Adipocyte (in vitro differentiated cells): ENCODE results near the gene EXOC6B.

Source experiments
- DNase-seq: peaks from one replicate; pipeline ENCODE4 v3.0.0-alpha.2; 2015; ENCODE audit warnings: low read depth
- H3K27me3 ChIP-seq: replicated peaks from 2 replicates; pipeline ENCODE4 v1.7.0; 2013; ENCODE audit warnings: mild to moderate bottlenecking, low read length, moderate library complexity; ENCODE audit not compliant: control insufficient read depth, insufficient read depth
- H3K36me3 ChIP-seq: 2 replicates; pipeline ENCODE4 v1.7.0; 2013; ENCODE audit warnings: low read length, mild to moderate bottlenecking, moderate library complexity; ENCODE audit not compliant: control insufficient read depth, insufficient read depth, severe bottlenecking
- H3K4me1 ChIP-seq: 2 replicates; pipeline ENCODE4 v1.7.0; 2013; ENCODE audit warnings: mild to moderate bottlenecking, low read length, moderate library complexity; ENCODE audit not compliant: control insufficient read depth, insufficient read depth
- H3K4me3 ChIP-seq: 2 replicates; pipeline ENCODE4 v1.7.0; 2013; ENCODE audit warnings: mild to moderate bottlenecking, low read length, moderate library complexity
- H3K9ac ChIP-seq: 2 replicates; pipeline ENCODE4 v1.7.0; 2013; ENCODE audit warnings: mild to moderate bottlenecking, low read length, moderate library complexity
- H3K9me3 ChIP-seq: 2 replicates; pipeline ENCODE4 v1.7.0; 2013; ENCODE audit warnings: mild to moderate bottlenecking, low read length, moderate library complexity; ENCODE audit not compliant: control insufficient read depth

The EXOC6B gene

GRCh38 chr2:72233211-72233610, 592.6 kb downstream of the EXOC6B start:
- H3K27me3 ChIP-seq: no peaks in the 10 kb centered on the region
- H3K4me1 ChIP-seq: peaks cover 34% of the 10 kb centered on the region
- H3K4me3 ChIP-seq: no peak overlapping the region
- no peaks in the 10 kb centered on the region for H3K9me3 ChIP-seq
- H3K9ac ChIP-seq: no peak overlapping the region
- no peaks in the 10 kb centered on the region for H3K36me3 ChIP-seq
- DNase-seq: no peak

GRCh38 chr2:72222829-72223564, 602.8 kb downstream of the EXOC6B start:
- H3K4me1 ChIP-seq: peaks cover 12% of the 10 kb centered on the region
- no peak overlapping the region for H3K4me3 ChIP-seq
- H3K27me3 ChIP-seq: no peaks in the 10 kb centered on the region
- H3K9ac ChIP-seq: no peak overlapping the region
- no peaks in the 10 kb centered on the region for H3K9me3 ChIP-seq
- H3K36me3 ChIP-seq: no peaks in the 10 kb centered on the region
- peak; percentile 79 for DNase-seq

- Histone ChIP-seq H3K4me3 (no peak overlapping the region), H3K9ac (no peak overlapping the region)
- no peak for DNase-seq
Measured at GRCh38 chr2:72220170-72220569, 605.7 kb downstream of the EXOC6B start.

DNA sequence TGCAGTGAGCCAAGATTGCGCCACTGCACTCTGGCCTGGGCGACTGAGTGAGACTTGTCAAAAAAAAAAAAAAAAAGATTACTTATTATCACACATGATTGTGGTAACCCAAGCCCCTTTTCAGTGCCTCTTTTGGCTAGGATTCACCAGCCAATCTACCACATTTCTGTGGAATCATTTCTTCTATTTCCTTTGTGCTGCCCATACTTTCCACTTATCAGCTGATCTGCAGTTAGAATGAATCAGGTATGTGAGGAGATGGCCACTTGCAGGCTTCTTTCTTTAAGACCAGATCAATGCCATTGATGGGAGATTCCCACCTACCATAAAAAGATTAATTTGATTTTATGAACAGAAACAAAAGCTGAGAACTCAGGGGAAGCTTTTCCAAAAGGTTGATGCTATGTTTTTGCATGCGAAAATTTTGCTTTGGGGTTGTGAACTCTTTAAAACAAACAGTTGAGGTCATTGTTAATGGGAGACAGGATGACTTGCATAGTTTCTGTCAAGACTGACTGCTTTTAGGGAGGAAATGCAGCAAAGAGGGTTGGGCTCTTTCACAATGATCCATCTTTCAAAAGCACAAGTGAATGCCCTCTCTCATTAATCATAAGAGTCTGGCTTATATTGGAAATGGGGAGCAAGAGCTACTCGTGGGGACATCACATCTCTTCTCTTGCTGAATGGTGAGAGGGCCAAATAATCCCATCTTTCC, 611.2 kb downstream of the EXOC6B start:
- H3K4me1 ChIP-seq: peaks cover 22% of the 10 kb centered on the region
- no peaks in the 10 kb centered on the region for H3K36me3 ChIP-seq
- no peaks in the 10 kb centered on the region for H3K27me3 ChIP-seq
- peak; percentile 87 for DNase-seq
- H3K9ac ChIP-seq: no peak overlapping the region
- H3K4me3 ChIP-seq: no peak overlapping the region
- H3K9me3 ChIP-seq: no peaks in the 10 kb centered on the region

More at GRCh38 chr2:72220170-72220569, 605.7 kb downstream of the EXOC6B start:
- Histone ChIP-seq H3K36me3 (no peaks in the 10 kb centered on the region), H3K27me3 (no peaks in the 10 kb centered on the region), H3K4me1 (peaks cover 12% of the 10 kb centered on the region), H3K9me3 (no peaks in the 10 kb centered on the region)

DNA sequence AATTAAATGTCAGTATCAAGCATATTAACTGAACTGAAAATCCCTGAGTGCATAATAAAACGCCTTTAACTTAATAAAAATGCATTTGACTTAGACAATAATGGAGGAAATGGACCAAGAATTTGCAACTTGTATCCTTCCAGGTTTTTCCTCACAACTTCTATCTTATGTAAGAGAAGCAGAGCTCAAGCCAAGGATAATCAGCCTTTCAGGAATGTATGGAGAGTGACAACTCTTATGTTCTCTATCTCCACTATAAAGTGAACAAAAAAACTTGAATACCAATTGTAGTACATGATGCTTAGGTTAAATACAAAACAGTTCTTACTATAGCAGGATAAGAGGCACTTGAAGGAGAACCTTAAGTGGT, 613.4 kb downstream of the EXOC6B start:
- Histone ChIP-seq H3K4me3 (no peak overlapping the region), H3K9ac (no peak overlapping the region), H3K4me1 (peaks cover 22% of the 10 kb centered on the region), H3K9me3 (no peaks in the 10 kb centered on the region), H3K27me3 (no peaks in the 10 kb centered on the region), H3K36me3 (no peaks in the 10 kb centered on the region)
- DNase-seq: no peak

GRCh38 chr2:72211777-72212485, 613.9 kb downstream of the EXOC6B start:
- Histone ChIP-seq H3K9me3 (no peaks in the 10 kb centered on the region), H3K9ac (no peak overlapping the region), H3K27me3 (no peaks in the 10 kb centered on the region), H3K4me3 (no peak overlapping the region), H3K4me1 (peaks cover 22% of the 10 kb centered on the region), H3K36me3 (no peaks in the 10 kb centered on the region)
- peak; percentile 38 for DNase-seq

DNA sequence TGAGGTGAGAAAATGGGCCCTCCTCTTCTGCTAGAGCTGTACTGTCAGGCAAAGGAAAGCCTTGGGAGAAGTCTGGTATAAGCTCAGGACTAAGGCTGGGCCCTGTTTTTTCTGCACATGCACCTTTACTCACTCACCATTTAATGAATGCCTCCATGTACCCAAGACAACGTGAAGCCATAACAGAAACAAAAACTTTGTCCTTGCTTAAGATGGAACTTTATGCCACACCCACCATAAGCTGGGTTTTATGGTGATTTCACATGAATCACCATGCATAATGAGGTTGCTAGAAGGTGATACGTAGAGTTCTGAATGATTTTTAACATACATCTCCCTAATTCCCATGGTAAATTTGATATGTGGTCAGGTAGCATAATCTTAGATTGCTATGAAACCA, 614.5 kb downstream of the EXOC6B start:
- Histone ChIP-seq H3K27me3 (no peaks in the 10 kb centered on the region), H3K4me3 (no peak overlapping the region), H3K36me3 (no peaks in the 10 kb centered on the region), H3K9ac (no peak overlapping the region), H3K9me3 (no peaks in the 10 kb centered on the region), H3K4me1 (peaks cover 22% of the 10 kb centered on the region)
- DNase-seq: no peak

DNA sequence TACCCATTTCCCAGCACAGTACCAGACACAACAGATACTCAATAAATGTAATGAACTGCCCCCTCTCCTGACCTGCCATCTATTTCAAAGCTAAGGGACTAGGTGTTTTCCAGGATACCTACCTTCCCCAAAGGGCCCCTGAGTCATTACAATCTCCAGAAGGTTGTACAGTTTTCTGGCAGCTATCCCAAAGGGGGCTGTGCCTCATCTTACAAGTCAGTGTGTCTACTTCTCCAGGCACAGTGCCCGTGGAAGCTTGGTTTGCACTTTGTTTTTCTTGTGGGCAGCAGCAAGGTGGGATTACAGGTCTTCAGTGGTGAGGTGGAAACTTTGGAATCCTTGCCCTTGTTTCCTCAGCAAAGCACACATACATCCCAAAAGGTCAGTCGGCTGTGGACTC, 615.4 kb downstream of the EXOC6B start:
- no peak for DNase-seq
- H3K4me1 ChIP-seq: peaks cover 27% of the 10 kb centered on the region
- no peak overlapping the region for H3K4me3 ChIP-seq
- no peaks in the 10 kb centered on the region for H3K27me3 ChIP-seq
- no peaks in the 10 kb centered on the region for H3K36me3 ChIP-seq
- no peaks in the 10 kb centered on the region for H3K9me3 ChIP-seq
- H3K9ac ChIP-seq: no peak overlapping the region

- no peaks in the 10 kb centered on the region for H3K36me3 ChIP-seq
- H3K27me3 ChIP-seq: no peaks in the 10 kb centered on the region
- DNase-seq: no peak
Measured at GRCh38 chr2:72208225-72208624, 617.6 kb downstream of the EXOC6B start.

DNA sequence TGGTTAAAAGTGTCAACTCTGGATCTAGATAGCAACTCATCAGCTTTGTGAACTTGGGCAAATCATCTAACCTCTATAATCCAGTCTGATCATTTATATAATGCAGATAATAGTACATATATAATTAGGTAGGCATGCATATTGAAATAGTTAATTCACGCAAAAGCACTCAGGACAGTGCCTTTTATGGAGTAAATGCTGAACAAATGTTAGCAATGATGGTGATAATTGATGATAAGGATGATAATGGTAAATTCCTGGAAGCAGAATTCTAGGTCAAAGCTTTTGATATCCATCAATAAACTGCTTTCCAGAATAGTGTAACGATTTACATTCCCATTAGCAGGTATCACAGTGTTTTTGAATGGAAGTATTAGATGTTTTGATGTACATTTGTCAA, 618.5 kb downstream of the EXOC6B start:
- no peak for DNase-seq
- H3K27me3 ChIP-seq: no peaks in the 10 kb centered on the region
- H3K9ac ChIP-seq: no peak overlapping the region
- H3K9me3 ChIP-seq: no peaks in the 10 kb centered on the region
- peaks cover 36% of the 10 kb centered on the region for H3K4me1 ChIP-seq
- no peak overlapping the region for H3K4me3 ChIP-seq
- no peaks in the 10 kb centered on the region for H3K36me3 ChIP-seq

More at GRCh38 chr2:72208225-72208624, 617.6 kb downstream of the EXOC6B start:
- H3K4me1 ChIP-seq: peaks cover 40% of the 10 kb centered on the region
- no peak overlapping the region for H3K9ac ChIP-seq
- H3K4me3 ChIP-seq: no peak overlapping the region
- no peaks in the 10 kb centered on the region for H3K9me3 ChIP-seq

- H3K27me3 ChIP-seq: no peaks in the 10 kb centered on the region
- H3K4me3 ChIP-seq: no peak overlapping the region
- DNase-seq: no peak
- H3K4me1 ChIP-seq: peaks cover 24% of the 10 kb centered on the region
- H3K9ac ChIP-seq: no peak overlapping the region
- H3K9me3 ChIP-seq: no peaks in the 10 kb centered on the region
- H3K36me3 ChIP-seq: no peaks in the 10 kb centered on the region
Measured at GRCh38 chr2:72205504-72205881, 620.3 kb downstream of the EXOC6B start.
